ENCODE results near the gene VPS36. TPM values are rescaled to one million over a fixed set of nuclear protein-coding genes. Genes with fewer than 3 reads are reported as not detected.

Gene VPS36
- total RNA-seq, 1 experiment from 2014 or later: 19.2 TPM

GRCh38 chr13:52405369-52405766 lies 45.1 kb downstream of the VPS36 start (continued):
- TF ChIP-seq ZNF232 (CRISPR knock-in tag; IDR thresholded peaks at IDR 0.05): no peak
- no peak for TF ChIP-seq USF1 (CRISPR knock-in tag; IDR thresholded peaks at IDR 0.05)

- peaks cover 17% of the 10 kb centered on the region for H3K27me3 Mint-ChIP-seq (ENCODE audit: low read depth)
- H3K4me3 Mint-ChIP-seq: no peak overlapping the region
- TF ChIP-seq SMAD3 (CRISPR knock-in tag; IDR thresholded peaks at IDR 0.05; ENCODE audit: borderline replicate concordance) (no peak), ZNF232 (CRISPR knock-in tag; IDR thresholded peaks at IDR 0.05) (no peak), ERG (CRISPR knock-in tag; IDR thresholded peaks at IDR 0.05) (no peak), E2F1 (CRISPR knock-in tag; IDR thresholded peaks at IDR 0.05) (no peak), ATF1 (CRISPR knock-in tag; IDR thresholded peaks at IDR 0.05) (no peak), IRF1 (CRISPR knock-in tag; IDR thresholded peaks at IDR 0.05) (no peak), ZNF396 (CRISPR knock-in tag; IDR thresholded peaks at IDR 0.05; ENCODE audit: borderline replicate concordance) (no peak), SMAD4 (CRISPR knock-in tag; IDR thresholded peaks at IDR 0.05) (no peak), CBFB (CRISPR knock-in tag; IDR thresholded peaks at IDR 0.05; ENCODE audit: low read depth) (no peak), ZBTB21 (CRISPR knock-in tag; IDR thresholded peaks at IDR 0.05; ENCODE audit: borderline replicate concordance) (no peak)
- 0 out of 2 replicates have a peak, but pooled peaks cover 5% of the 10 kb centered on the region for H3K4me1 Mint-ChIP-seq
- no peaks in the 10 kb centered on the region for H3K9me3 Mint-ChIP-seq
- no peak for DNase-seq (ENCODE audit: low spot score)
- ChIA-PET CTCF (interaction anchor here (2.5 kb wide), 1 partner anchor 51 kb away, joined by 8 read pairs; the partner anchor contains the start of gene VPS36), POLR2A (no interaction called here)
- H3K27ac Mint-ChIP-seq: no peak overlapping the region
- no peaks in the 10 kb centered on the region for H3K36me3 Mint-ChIP-seq
- ATAC-seq: peak; percentile 60
Observed at GRCh38 chr13:52399708-52400107, 50.7 kb downstream of the VPS36 start.

- H3K36me3 Mint-ChIP-seq: no peaks in the 10 kb centered on the region
- H3K4me3 Mint-ChIP-seq: no peak overlapping the region
- ChIA-PET POLR2A (no interaction called here), CTCF (interaction anchor here (0.8 kb wide), 1 partner anchor 51 kb away, joined by 3 read pairs; no protein-coding TSS in a partner anchor)
- no peak for TF ChIP-seq FOXK1 (CRISPR knock-in tag; IDR thresholded peaks at IDR 0.05)
- DNase-seq (ENCODE audit: low spot score) (no peak), ATAC-seq (no peak)
- peaks cover 11% of the 10 kb centered on the region for H3K27me3 Mint-ChIP-seq (ENCODE audit: low read depth)
- H3K9me3 Mint-ChIP-seq: no peaks in the 10 kb centered on the region
- H3K27ac Mint-ChIP-seq: no peak overlapping the region
- H3K4me1 Mint-ChIP-seq: no peaks in the 10 kb centered on the region
Observed at GRCh38 chr13:52399046-52399445, 51.4 kb downstream of the VPS36 start.

GRCh38 chr13:52395704-52396103 lies 54.7 kb downstream of the VPS36 start:
- H3K4me3 Mint-ChIP-seq: no peak overlapping the region; the same call in 1 of the 2 replicates
- POLR2A ChIA-PET: no interaction called here
- H3K27me3 Mint-ChIP-seq (ENCODE audit: low read depth): no peaks in the 10 kb centered on the region
- no peaks in the 10 kb centered on the region for H3K9me3 Mint-ChIP-seq
- H3K27ac Mint-ChIP-seq: no peak overlapping the region
- no peak for ATAC-seq
- H3K4me1 Mint-ChIP-seq: no peaks in the 10 kb centered on the region
- CTCF ChIA-PET: no interaction called here
- H3K36me3 Mint-ChIP-seq: no peaks in the 10 kb centered on the region
- DNase-seq (ENCODE audit: low spot score): no peak
- TF ChIP-seq MAX (CRISPR knock-in tag; IDR thresholded peaks at IDR 0.05) (no peak), USF2 (CRISPR knock-in tag; IDR thresholded peaks at IDR 0.05) (no peak), RORB (CRISPR knock-in tag; IDR thresholded peaks at IDR 0.05) (no peak), ERG (CRISPR knock-in tag; IDR thresholded peaks at IDR 0.05) (no peak), ZBTB21 (CRISPR knock-in tag; IDR thresholded peaks at IDR 0.05; ENCODE audit: borderline replicate concordance) (no peak), SMAD3 (CRISPR knock-in tag; IDR thresholded peaks at IDR 0.05; ENCODE audit: borderline replicate concordance) (no peak), HMGA2 (CRISPR knock-in tag; IDR thresholded peaks at IDR 0.05) (no peak), ATF3 (CRISPR knock-in tag; conservative IDR thresholded peaks at IDR 0.05) (no peak), ATF2 (CRISPR knock-in tag; IDR thresholded peaks at IDR 0.05; ENCODE audit: borderline replicate concordance, low read depth) (no peak), TCF7 (CRISPR knock-in tag; IDR thresholded peaks at IDR 0.05; ENCODE audit: low read depth) (no peak), SP1 (CRISPR knock-in tag; conservative IDR thresholded peaks at IDR 0.05) (no peak)

Measured in WTC11 (cell line).